ENCODE data around the gene SMOC1.

Gene SMOC1

GRCh38 chr14:69959136-69959535 is 79.9 kb downstream of the SMOC1 start:
- DNase-seq (ENCODE audit: insufficient read length, low spot score) (no peak), FAIRE-seq (no peak)
- TF ChIP-seq, protein P1, sequence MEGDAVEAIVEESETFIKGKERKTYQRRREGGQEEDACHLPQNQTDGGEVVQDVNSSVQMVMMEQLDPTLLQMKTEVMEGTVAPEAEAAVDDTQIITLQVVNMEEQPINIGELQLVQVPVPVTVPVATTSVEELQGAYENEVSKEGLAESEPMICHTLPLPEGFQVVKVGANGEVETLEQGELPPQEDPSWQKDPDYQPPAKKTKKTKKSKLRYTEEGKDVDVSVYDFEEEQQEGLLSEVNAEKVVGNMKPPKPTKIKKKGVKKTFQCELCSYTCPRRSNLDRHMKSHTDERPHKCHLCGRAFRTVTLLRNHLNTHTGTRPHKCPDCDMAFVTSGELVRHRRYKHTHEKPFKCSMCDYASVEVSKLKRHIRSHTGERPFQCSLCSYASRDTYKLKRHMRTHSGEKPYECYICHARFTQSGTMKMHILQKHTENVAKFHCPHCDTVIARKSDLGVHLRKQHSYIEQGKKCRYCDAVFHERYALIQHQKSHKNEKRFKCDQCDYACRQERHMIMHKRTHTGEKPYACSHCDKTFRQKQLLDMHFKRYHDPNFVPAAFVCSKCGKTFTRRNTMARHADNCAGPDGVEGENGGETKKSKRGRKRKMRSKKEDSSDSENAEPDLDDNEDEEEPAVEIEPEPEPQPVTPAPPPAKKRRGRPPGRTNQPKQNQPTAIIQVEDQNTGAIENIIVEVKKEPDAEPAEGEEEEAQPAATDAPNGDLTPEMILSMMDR (IDR thresholded peaks at IDR 0.05; ENCODE audit: insufficient read depth, missing control alignments) = no peak

DNA sequence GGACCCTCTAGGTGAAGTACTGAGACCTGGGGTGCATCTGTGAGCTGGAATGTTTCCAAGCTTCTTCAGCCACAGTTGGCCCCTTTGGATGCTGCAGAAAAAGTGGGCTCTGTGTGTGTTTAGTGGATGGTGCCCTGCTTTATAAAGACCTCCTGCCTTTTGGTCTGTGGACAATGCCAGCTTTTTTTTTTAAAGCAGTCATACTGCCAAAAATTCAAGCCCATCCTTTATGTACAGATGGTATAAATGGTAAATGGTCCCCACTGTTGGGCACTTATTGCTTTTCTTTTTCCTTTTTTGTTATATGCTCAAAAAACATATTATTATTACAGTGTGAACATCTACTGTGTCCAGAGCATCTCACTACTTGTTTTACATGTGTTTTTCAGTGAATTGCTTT is 81.1 kb downstream of the SMOC1 start:
- TF ChIP-seq, protein P1 (IDR thresholded peaks at IDR 0.05; ENCODE audit: insufficient read depth, missing control alignments) = no peak
- DNase-seq (ENCODE audit: insufficient read length, low spot score) = no peak
- no peak for FAIRE-seq

GRCh38 chr14:69963966-69964365 is 84.8 kb downstream of the SMOC1 start:
- no peak for FAIRE-seq
- TF ChIP-seq, protein P1 (IDR thresholded peaks at IDR 0.05; ENCODE audit: insufficient read depth, missing control alignments) = no peak
- no peak for DNase-seq (ENCODE audit: insufficient read length, low spot score)

GRCh38 chr14:69964841-69965240 is 85.6 kb downstream of the SMOC1 start:
- TF ChIP-seq, protein P1 (IDR thresholded peaks at IDR 0.05; ENCODE audit: insufficient read depth, missing control alignments) = no peak
- no peak for DNase-seq (ENCODE audit: insufficient read length, low spot score)
- no peak for FAIRE-seq

- no peak for FAIRE-seq
Measured at GRCh38 chr14:69968132-69968531, 88.9 kb downstream of the SMOC1 start.

DNA sequence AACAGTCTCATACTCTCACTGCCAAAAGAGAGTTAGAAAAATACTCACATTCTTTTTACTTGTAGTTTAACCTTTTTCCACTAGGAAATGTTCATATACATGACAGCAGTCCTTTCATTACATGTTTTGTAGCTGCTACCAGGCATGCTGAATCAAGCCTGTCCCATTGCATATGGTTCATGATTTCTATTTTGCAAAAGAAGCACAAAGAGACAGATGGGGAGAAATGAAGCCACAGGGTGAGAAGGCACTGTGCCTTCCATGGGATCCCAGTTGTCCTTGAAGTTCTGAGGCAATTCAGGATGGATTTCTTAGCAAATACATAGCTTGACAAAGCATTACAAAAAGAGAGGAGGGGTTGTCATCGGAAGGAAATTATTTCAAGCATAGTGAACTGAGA is 89.5 kb downstream of the SMOC1 start:
- FAIRE-seq = no peak
- TF ChIP-seq, protein P1 (IDR thresholded peaks at IDR 0.05; ENCODE audit: insufficient read depth, missing control alignments) = no peak

More at GRCh38 chr14:69968132-69968531, 88.9 kb downstream of the SMOC1 start:
- TF ChIP-seq, protein P1 (IDR thresholded peaks at IDR 0.05; ENCODE audit: insufficient read depth, missing control alignments) = no peak
- no peak for DNase-seq (ENCODE audit: insufficient read length, low spot score)

GRCh38 chr14:69972755-69973154 is 93.5 kb downstream of the SMOC1 start:
- TF ChIP-seq, protein P1 (IDR thresholded peaks at IDR 0.05; ENCODE audit: insufficient read depth, missing control alignments) = no peak
- FAIRE-seq = no peak
- no peak for DNase-seq (ENCODE audit: insufficient read length, low spot score)

More for the DNA sequence above, 89.5 kb downstream of the SMOC1 start:
- no peak for DNase-seq (ENCODE audit: insufficient read length, low spot score)

All from D721Med (cell line).